Neural cell (in vitro differentiated cells): Measurements from ENCODE around the gene SLC11A1. TPM values are rescaled to one million over a fixed set of nuclear protein-coding genes. Genes with fewer than 3 reads are reported as not detected.

Source experiments
- H2AFZ ChIP-seq: fragments of 200-600, 300-800 bp; sonication (generic), shearing (Covaris generic); 2 replicates; pipeline ENCODE4 v1.6.0; 2014; ENCODE audit warnings: low read depth, mild to moderate bottlenecking, antibody characterized with exemption, low read length, moderate library complexity
- H3F3A ChIP-seq: fragments of 200-600 bp; shearing (Covaris generic); 2 replicates; pipeline ENCODE4 v1.6.1; 2016; ENCODE audit warnings: mild to moderate bottlenecking, moderate library complexity, mixed read lengths, antibody characterized with exemption, low read length; ENCODE audit not compliant: insufficient read depth, poor library complexity, severe bottlenecking
- H3K27ac ChIP-seq: fragments of 200-600, 300-800 bp; sonication (generic), shearing (Covaris generic); 2 replicates; pipeline ENCODE4 v1.5.1; 2014; ENCODE audit warnings: mild to moderate bottlenecking, low read length, moderate library complexity
- H3K27me3 ChIP-seq: fragments of 300-800, 200-600 bp; sonication (generic), shearing (Covaris generic); 2 replicates; pipeline ENCODE4 v1.6.0; 2014; ENCODE audit warnings: mild to moderate bottlenecking, low read depth, low read length, moderate library complexity; ENCODE audit not compliant: insufficient read depth
- H3K36me3 ChIP-seq: fragments of 300-800, 200-600 bp; sonication (generic), shearing (Covaris generic); 2 replicates; pipeline ENCODE4 v1.5.1; 2014; ENCODE audit warnings: mild to moderate bottlenecking, antibody characterized with exemption, low read length, moderate library complexity; ENCODE audit not compliant: insufficient read depth
- H3K4me2 ChIP-seq: fragments of 300-800, 200-600 bp; sonication (generic), shearing (Covaris generic); 2 replicates; pipeline ENCODE4 v1.6.0; 2014; ENCODE audit warnings: mild to moderate bottlenecking, low read length
- H3K4me3 ChIP-seq: fragments of 300-800, 200-600 bp; sonication (generic), shearing (Covaris generic); 2 replicates; pipeline ENCODE4 v1.5.1; 2014; ENCODE audit warnings: mild to moderate bottlenecking, low read length, moderate library complexity
- H3K79me2 ChIP-seq: fragments of 200-600 bp; shearing (Covaris generic); replicated peaks from 2 replicates; pipeline ENCODE4 v1.6.0; 2014; ENCODE audit warnings: mild to moderate bottlenecking, low read length, moderate library complexity; ENCODE audit not compliant: insufficient read depth
- H3K9ac ChIP-seq: fragments of 300-800, 200-600 bp; sonication (generic), shearing (Covaris generic); 2 replicates; pipeline ENCODE4 v1.6.1; 2016; ENCODE audit warnings: mild to moderate bottlenecking, low read length, mixed read lengths
- H3K9me2 ChIP-seq: fragments of 200-600 bp; shearing (Covaris generic); 2 replicates; pipeline ENCODE4 v1.6.1; 2016; ENCODE audit warnings: mild to moderate bottlenecking, low read length, mixed read lengths; ENCODE audit not compliant: insufficient read depth
- H3K9me3 ChIP-seq: fragments of 200-600, 300-800 bp; sonication (generic), shearing (Covaris generic); 2 replicates; pipeline ENCODE4 v1.6.1; 2016; ENCODE audit warnings: mild to moderate bottlenecking, mixed run types, low read length, moderate library complexity, mixed read lengths
- H4K20me1 ChIP-seq: fragments of 200-600 bp; shearing (Covaris generic); 2 replicates; pipeline ENCODE4 v1.6.1; 2016; ENCODE audit warnings: mild to moderate bottlenecking, mixed run types; ENCODE audit not compliant: insufficient read depth
- EP300 ChIP-seq: fragments of 450-650 bp; conservative IDR thresholded peaks from 2 replicates; pipeline ENCODE4 v1.6.1; 2014; ENCODE audit warnings: antibody characterized with exemption, mild to moderate bottlenecking, moderate library complexity; ENCODE audit not compliant: poor library complexity, severe bottlenecking
- EZH2 ChIP-seq: fragments of 200-600, 300-800 bp; shearing (Covaris generic), sonication (generic); IDR thresholded peaks from 2 replicates; pipeline ENCODE4 v1.6.1; 2014; ENCODE audit warnings: antibody characterized with exemption, low read length, borderline replicate concordance, mild to moderate bottlenecking; ENCODE audit not compliant: insufficient read depth, poor library complexity, severe bottlenecking
- MXI1 ChIP-seq: fragments of 450-650 bp; conservative IDR thresholded peaks from 2 replicates; pipeline ENCODE4 v1.6.1; 2014; ENCODE audit warnings: antibody characterized with exemption, mild to moderate bottlenecking; ENCODE audit not compliant: poor library complexity, severe bottlenecking
- POLR2AphosphoS5 ChIP-seq: IDR thresholded peaks from 2 replicates; pipeline ENCODE4 v1.6.1; 2012
- RAD21 ChIP-seq: fragments of 450-650 bp; conservative IDR thresholded peaks from 2 replicates; pipeline ENCODE4 v1.6.1; 2014; ENCODE audit warnings: antibody characterized with exemption, mild to moderate bottlenecking, moderate library complexity
- REST ChIP-seq: IDR thresholded peaks from 2 replicates; pipeline ENCODE4 v1.6.1; 2012; ENCODE audit warnings: borderline replicate concordance
- SMC3 ChIP-seq: fragments of 450-650 bp; conservative IDR thresholded peaks from 2 replicates; pipeline ENCODE4 v1.6.1; 2014; ENCODE audit warnings: antibody characterized with exemption, mild to moderate bottlenecking, moderate library complexity; ENCODE audit not compliant: poor library complexity
- TAF1 ChIP-seq: IDR thresholded peaks from 2 replicates; pipeline ENCODE4 v1.6.1; 2012; ENCODE audit warnings: low read depth
- polyA plus RNA-seq: library from polyadenylated mRNA; depleted of rRNA; stranded (reverse); fragments of >200 nt; gene quantifications from 2 replicates; pipeline ENCODE4 v1.2.3, GENCODE V29; 2014
- TF ChIP-seq, protein P1 (sequence below): fragments of 450-650 bp; IDR thresholded peaks from 2 replicates; pipeline ENCODE4 v1.5.1; 2014; ENCODE audit warnings: antibody characterized with exemption, mild to moderate bottlenecking, moderate library complexity; ENCODE audit not compliant: poor library complexity, severe bottlenecking

The SLC11A1 gene
- polyA plus RNA-seq, 1 donor from 2014 or later = not detected

DNA sequence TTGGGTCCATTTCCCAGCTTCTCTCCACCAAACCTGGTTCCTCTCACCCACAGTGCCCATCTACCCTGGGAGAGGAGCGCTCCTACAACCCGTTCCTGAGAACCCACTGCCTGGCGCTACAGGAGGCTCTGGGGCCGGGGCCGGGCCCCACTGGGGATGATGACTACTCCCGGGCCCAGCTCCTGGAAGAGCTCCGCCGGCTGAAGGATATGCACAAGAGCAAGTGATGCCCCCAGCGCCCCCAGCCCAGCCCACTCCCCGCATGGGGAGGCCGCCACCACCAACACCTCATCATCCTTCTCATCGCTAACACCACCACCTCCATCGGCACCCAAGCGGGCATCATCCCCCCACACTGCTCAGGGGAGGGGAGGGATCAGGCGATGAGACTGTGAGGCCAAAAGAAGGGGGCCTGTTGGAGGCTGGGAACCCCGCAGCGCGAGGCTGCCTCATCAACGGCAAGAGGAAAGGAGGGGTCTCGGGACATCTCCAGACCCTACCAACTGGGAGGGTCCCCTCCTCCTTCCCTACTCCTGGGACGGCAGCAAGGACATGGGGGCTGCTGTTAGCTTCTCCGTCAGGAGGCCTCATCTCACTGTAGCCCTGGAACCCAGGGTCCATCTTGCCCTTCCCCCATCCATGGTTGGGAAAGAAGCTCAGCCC is 37.2 kb upstream of the SLC11A1 start:
- no peak overlapping the region for H3K9ac ChIP-seq
- no peaks in the 10 kb centered on the region for H3K79me2 ChIP-seq
- H3K4me2 ChIP-seq = no peak overlapping the region
- no peaks in the 10 kb centered on the region for H4K20me1 ChIP-seq
- no peaks in the 10 kb centered on the region for H3K36me3 ChIP-seq
- H3K9me2 ChIP-seq = no peaks in the 10 kb centered on the region
- no peaks in the 10 kb centered on the region for H3F3A ChIP-seq
- TF ChIP-seq, protein P1, sequence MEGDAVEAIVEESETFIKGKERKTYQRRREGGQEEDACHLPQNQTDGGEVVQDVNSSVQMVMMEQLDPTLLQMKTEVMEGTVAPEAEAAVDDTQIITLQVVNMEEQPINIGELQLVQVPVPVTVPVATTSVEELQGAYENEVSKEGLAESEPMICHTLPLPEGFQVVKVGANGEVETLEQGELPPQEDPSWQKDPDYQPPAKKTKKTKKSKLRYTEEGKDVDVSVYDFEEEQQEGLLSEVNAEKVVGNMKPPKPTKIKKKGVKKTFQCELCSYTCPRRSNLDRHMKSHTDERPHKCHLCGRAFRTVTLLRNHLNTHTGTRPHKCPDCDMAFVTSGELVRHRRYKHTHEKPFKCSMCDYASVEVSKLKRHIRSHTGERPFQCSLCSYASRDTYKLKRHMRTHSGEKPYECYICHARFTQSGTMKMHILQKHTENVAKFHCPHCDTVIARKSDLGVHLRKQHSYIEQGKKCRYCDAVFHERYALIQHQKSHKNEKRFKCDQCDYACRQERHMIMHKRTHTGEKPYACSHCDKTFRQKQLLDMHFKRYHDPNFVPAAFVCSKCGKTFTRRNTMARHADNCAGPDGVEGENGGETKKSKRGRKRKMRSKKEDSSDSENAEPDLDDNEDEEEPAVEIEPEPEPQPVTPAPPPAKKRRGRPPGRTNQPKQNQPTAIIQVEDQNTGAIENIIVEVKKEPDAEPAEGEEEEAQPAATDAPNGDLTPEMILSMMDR = no peak
- no peak for TF ChIP-seq TAF1
- TF ChIP-seq RAD21 = no peak
- no peak for TF ChIP-seq EZH2
- no peak for TF ChIP-seq EP300
- TF ChIP-seq REST = no peak
- no peak for TF ChIP-seq POLR2AphosphoS5
- TF ChIP-seq SMC3 = no peak
- no peaks in the 10 kb centered on the region for H3K27me3 ChIP-seq
- H3K9me3 ChIP-seq = no peaks in the 10 kb centered on the region
- H2AFZ ChIP-seq = no peak overlapping the region
- no peak overlapping the region for H3K27ac ChIP-seq
- no peak overlapping the region for H3K4me3 ChIP-seq

- Histone ChIP-seq H3K9ac (no peak overlapping the region), H3K79me2 (no peaks in the 10 kb centered on the region), H3K36me3 (no peaks in the 10 kb centered on the region), H3K27me3 (no peaks in the 10 kb centered on the region), H3K9me2 (no peaks in the 10 kb centered on the region), H2AFZ (no peak overlapping the region), H3K4me2 (no peak overlapping the region), H3F3A (no peaks in the 10 kb centered on the region), H3K27ac (no peak overlapping the region), H3K4me3 (no peak overlapping the region), H4K20me1 (no peaks in the 10 kb centered on the region), H3K9me3 (no peaks in the 10 kb centered on the region)
- TF ChIP-seq EP300 (no peak), RAD21 (no peak), POLR2AphosphoS5 (no peak), TAF1 (no peak), MXI1 (no peak), REST (no peak), SMC3 (no peak), EZH2 (no peak)
- TF ChIP-seq, protein P1 = no peak
Observed at GRCh38 chr2:218345491-218346236, 36.4 kb upstream of the SLC11A1 start.
